WTC11 (cell line): Measurements from ENCODE around the gene PDIA6. TPM values are rescaled to one million over a fixed set of nuclear protein-coding genes. Genes with fewer than 3 reads are reported as not detected.

Experiments
- ATAC-seq: fragments of 200-7000 bp; cut with Tn5 transposase; 2 replicates; pipeline ENCODE4 v1.10.0; 2021; ENCODE audit warnings: mild to moderate bottlenecking, moderate library complexity
- CTCF ChIA-PET: fragments of 300-600 bp; sonication (Branson Sonifier 250); formaldehyde crosslinking; loops from one replicate; lab custom pipeline; 2021; ENCODE audit warnings: antibody characterized with exemption; lab: Charles Lee
- POLR2A ChIA-PET: fragments of 350-600 bp; sonication (Branson Sonifier 250); formaldehyde crosslinking; loops from one replicate; lab custom pipeline; 2021; ENCODE audit warnings: antibody characterized with exemption; lab: Charles Lee
- DNase-seq: peaks from one replicate; pipeline ENCODE4 v3.0.0; 2021; ENCODE audit warnings: low spot score
- H3K27ac Mint-ChIP-seq: 2 replicates; pipeline ENCODE4 v1.8.0; 2021; ENCODE audit warnings: mixed read lengths
- H3K27me3 Mint-ChIP-seq: 2 replicates; pipeline ENCODE4 v1.8.0; 2021; ENCODE audit warnings: low read depth, mild to moderate bottlenecking, moderate library complexity, mixed read lengths
- H3K36me3 Mint-ChIP-seq: 2 replicates; pipeline ENCODE4 v1.8.0; 2021; ENCODE audit warnings: mixed read lengths
- H3K4me1 Mint-ChIP-seq: 2 replicates; pipeline ENCODE4 v1.8.0; 2022; ENCODE audit warnings: mixed read lengths
- H3K4me3 Mint-ChIP-seq: 2 replicates; pipeline ENCODE4 v1.8.0; 2021; ENCODE audit warnings: mild to moderate bottlenecking, moderate library complexity, mixed read lengths
- H3K9me3 Mint-ChIP-seq: 2 replicates; pipeline ENCODE4 v1.8.0; 2021; ENCODE audit warnings: mixed read lengths
- ATF2 ChIP-seq: sonication (generic); formaldehyde crosslinking; IDR thresholded peaks from 2 replicates; pipeline ENCODE4 v1.8.1; 2022; ENCODE audit warnings: low read depth, missing genetic modification reagents, borderline replicate concordance
- ERG ChIP-seq: fragments of 250-450 bp; sonication (Bioruptor Pico); IDR thresholded peaks from 2 replicates; pipeline ENCODE4 v1.8.0; 2021; ENCODE audit warnings: mild to moderate bottlenecking
- FOXK1 ChIP-seq: sonication (generic); formaldehyde crosslinking; IDR thresholded peaks from 2 replicates; pipeline ENCODE4 v1.8.0; 2022; ENCODE audit warnings: mild to moderate bottlenecking, moderate library complexity, missing genetic modification reagents
- FOXP1 ChIP-seq: sonication (generic); formaldehyde crosslinking; IDR thresholded peaks from 2 replicates; pipeline ENCODE4 v1.8.0; 2022; ENCODE audit warnings: missing genetic modification reagents, mild to moderate bottlenecking, moderate library complexity, borderline replicate concordance
- MYBL2 ChIP-seq: sonication (generic); formaldehyde crosslinking; IDR thresholded peaks from 2 replicates; pipeline ENCODE4 v1.8.1; 2023; ENCODE audit warnings: mild to moderate bottlenecking, moderate library complexity, missing genetic modification reagents
- NR3C1 ChIP-seq: sonication (generic); formaldehyde crosslinking; conservative IDR thresholded peaks from 2 replicates; pipeline ENCODE4 v1.8.1; 2023; ENCODE audit warnings: low read depth, mild to moderate bottlenecking, missing genetic modification reagents
- TCF7 ChIP-seq: sonication (generic); formaldehyde crosslinking; IDR thresholded peaks from 2 replicates; pipeline ENCODE4 v1.8.0; 2022; ENCODE audit warnings: mild to moderate bottlenecking, low read depth, missing genetic modification reagents, moderate library complexity
- ZBTB21 ChIP-seq: sonication (generic); formaldehyde crosslinking; IDR thresholded peaks from 2 replicates; pipeline ENCODE4 v1.8.1; 2023; ENCODE audit warnings: mild to moderate bottlenecking, missing genetic modification reagents, borderline replicate concordance
- total RNA-seq: library from RNA; stranded (reverse); gene quantifications from 3 replicates; pipeline ENCODE4 v1.2.3, GENCODE V29; 2021
- TF ChIP-seq, protein P1 (sequence below): fragments of 250-450 bp; sonication (Bioruptor Pico); IDR thresholded peaks from 2 replicates; pipeline ENCODE4 v2.1.2; 2022; ENCODE audit warnings: mild to moderate bottlenecking, moderate library complexity
- TF ChIP-seq, protein P2 (sequence below): fragments of 250-450 bp; sonication (Bioruptor Pico); IDR thresholded peaks from 2 replicates; pipeline ENCODE4 v1.9.0; 2021; ENCODE audit warnings: mild to moderate bottlenecking
- TF ChIP-seq, protein P3 (sequence below): fragments of 250-450 bp; sonication (Bioruptor Pico); conservative IDR thresholded peaks from 2 replicates; pipeline ENCODE4 v1.9.0; 2021; ENCODE audit warnings: mild to moderate bottlenecking
- TF ChIP-seq, protein P4 (sequence below): sonication (generic); formaldehyde crosslinking; IDR thresholded peaks from 2 replicates; pipeline ENCODE4 v1.8.1; 2023; ENCODE audit warnings: mild to moderate bottlenecking, missing genetic modification reagents
- TF ChIP-seq, protein P5 (sequence below): sonication (generic); formaldehyde crosslinking; IDR thresholded peaks from 2 replicates; pipeline ENCODE4 v1.8.1; 2023; ENCODE audit warnings: mild to moderate bottlenecking, missing genetic modification reagents, moderate library complexity
- TF ChIP-seq, protein P6 (sequence below): sonication (generic); formaldehyde crosslinking; IDR thresholded peaks from 2 replicates; pipeline ENCODE4 v1.8.1; 2022; ENCODE audit warnings: missing genetic modification reagents, borderline replicate concordance

PDIA6 gene
- total RNA-seq, 1 experiment from 2014 or later = 331 TPM

DNA sequence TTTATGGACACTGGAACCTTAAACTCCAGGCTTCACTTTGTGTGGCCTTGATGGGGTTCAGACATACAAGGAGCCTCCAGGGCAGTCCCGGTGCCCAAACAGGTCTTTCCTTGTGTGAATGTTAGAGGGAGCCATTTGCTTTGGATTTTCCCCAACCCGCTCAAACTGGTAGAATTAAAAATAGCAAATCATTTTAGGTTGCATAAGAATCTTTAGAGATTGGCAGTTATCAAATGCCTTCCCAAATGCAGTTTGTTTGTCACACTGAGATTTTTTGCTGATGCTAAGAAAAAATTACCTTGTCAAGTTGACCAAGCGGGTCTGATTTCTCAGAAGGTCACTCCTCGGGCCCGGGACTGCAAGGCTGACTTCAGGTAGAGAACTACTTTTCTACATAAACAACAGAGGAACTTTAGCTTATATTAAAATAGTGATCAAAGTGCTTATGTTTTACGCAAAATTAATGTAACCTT, 54.7 kb downstream of the PDIA6 start:
- POLR2A ChIA-PET = no interaction called here
- no peak for ATAC-seq
- CTCF ChIA-PET = no interaction called here
- TF ChIP-seq NR3C1 (no peak), ERG (no peak), FOXP1 (CRISPR knock-in tag) (no peak)
- TF ChIP-seq, protein P1, sequence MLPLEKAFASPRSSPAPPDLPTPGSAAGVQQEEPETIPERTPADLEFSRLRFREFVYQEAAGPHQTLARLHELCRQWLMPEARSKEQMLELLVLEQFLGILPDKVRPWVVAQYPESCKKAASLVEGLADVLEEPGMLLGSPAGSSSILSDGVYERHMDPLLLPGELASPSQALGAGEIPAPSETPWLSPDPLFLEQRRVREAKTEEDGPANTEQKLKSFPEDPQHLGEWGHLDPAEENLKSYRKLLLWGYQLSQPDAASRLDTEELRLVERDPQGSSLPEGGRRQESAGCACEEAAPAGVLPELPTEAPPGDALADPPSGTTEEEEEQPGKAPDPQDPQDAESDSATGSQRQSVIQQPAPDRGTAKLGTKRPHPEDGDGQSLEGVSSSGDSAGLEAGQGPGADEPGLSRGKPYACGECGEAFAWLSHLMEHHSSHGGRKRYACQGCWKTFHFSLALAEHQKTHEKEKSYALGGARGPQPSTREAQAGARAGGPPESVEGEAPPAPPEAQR (CRISPR knock-in tag) = no peak
- TF ChIP-seq, protein P2, sequence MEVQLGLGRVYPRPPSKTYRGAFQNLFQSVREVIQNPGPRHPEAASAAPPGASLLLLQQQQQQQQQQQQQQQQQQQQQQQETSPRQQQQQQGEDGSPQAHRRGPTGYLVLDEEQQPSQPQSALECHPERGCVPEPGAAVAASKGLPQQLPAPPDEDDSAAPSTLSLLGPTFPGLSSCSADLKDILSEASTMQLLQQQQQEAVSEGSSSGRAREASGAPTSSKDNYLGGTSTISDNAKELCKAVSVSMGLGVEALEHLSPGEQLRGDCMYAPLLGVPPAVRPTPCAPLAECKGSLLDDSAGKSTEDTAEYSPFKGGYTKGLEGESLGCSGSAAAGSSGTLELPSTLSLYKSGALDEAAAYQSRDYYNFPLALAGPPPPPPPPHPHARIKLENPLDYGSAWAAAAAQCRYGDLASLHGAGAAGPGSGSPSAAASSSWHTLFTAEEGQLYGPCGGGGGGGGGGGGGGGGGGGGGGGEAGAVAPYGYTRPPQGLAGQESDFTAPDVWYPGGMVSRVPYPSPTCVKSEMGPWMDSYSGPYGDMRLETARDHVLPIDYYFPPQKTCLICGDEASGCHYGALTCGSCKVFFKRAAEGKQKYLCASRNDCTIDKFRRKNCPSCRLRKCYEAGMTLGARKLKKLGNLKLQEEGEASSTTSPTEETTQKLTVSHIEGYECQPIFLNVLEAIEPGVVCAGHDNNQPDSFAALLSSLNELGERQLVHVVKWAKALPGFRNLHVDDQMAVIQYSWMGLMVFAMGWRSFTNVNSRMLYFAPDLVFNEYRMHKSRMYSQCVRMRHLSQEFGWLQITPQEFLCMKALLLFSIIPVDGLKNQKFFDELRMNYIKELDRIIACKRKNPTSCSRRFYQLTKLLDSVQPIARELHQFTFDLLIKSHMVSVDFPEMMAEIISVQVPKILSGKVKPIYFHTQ (CRISPR knock-in tag) = no peak
- TF ChIP-seq, protein P3, sequence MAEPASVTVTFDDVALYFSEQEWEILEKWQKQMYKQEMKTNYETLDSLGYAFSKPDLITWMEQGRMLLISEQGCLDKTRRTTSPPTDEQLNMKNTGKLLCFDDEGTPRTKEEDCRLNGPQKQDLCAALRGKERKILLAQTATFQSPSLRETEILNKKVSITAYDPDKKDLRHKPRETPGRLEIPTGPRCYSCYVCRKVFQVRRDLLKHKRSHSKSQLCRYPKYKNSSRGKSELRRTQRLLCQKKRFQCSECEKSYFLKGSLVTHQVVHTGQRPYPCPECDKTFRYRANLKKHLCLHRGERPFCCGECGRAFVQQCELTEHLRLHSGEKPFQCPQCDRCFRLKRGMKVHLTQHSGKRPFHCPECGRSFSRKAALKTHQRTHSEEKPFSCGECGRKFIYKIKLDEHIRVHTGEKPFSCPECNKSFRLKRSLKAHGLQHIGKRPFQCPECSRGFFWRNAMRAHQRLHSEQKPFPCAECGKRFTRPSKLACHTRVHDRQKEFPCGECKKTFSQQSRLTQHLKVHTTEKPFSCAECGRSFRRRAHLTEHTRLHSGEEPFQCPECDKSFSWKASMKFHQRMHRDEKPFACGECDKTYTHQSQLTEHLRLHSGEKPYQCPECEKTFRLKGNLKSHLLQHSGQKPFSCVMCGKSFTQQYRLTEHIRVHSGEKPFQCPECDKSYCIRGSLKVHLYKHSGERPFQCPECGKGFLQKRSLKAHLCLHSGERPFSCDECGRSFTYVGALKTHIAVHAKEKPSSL (CRISPR knock-in tag) = no peak
- TF ChIP-seq, all 79 proteins: peak for 0
- no peaks in the 10 kb centered on the region for H3K27me3 Mint-ChIP-seq
- H3K4me3 Mint-ChIP-seq = no peak overlapping the region
- H3K4me1 Mint-ChIP-seq = no peaks in the 10 kb centered on the region
- no peak for DNase-seq
- no peak overlapping the region for H3K27ac Mint-ChIP-seq
- no peaks in the 10 kb centered on the region for H3K9me3 Mint-ChIP-seq
- no peaks in the 10 kb centered on the region for H3K36me3 Mint-ChIP-seq

DNA sequence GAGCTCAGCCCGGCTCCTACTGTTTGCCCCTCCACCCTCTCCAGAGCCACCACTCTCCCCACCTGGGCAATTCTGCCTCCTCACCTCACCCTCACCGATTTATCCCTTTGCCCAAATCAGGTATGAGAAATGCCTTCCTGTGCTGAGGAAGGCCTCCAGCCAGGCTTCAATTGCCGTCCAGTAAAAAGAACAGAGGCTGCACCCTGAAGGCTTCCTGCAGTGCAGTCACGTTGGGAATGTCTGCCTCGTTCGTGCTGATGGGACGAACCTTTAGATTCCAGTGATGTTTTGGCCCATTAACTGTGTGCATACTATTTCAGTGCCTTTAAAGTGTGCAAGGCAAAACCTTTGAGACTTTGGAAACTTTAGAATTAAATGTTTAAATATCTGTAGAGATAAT, 57.0 kb downstream of the PDIA6 start:
- POLR2A ChIA-PET = interaction anchor here (0.6 kb wide), 1 partner anchor 301 kb away, joined by 3 read pairs; no protein-coding TSS in a partner anchor
- no peaks in the 10 kb centered on the region for H3K9me3 Mint-ChIP-seq
- no peaks in the 10 kb centered on the region for H3K27me3 Mint-ChIP-seq
- H3K4me3 Mint-ChIP-seq = no peak overlapping the region
- no peaks in the 10 kb centered on the region for H3K4me1 Mint-ChIP-seq
- ATAC-seq = no peak
- CTCF ChIA-PET = no interaction called here
- TF ChIP-seq TCF7 (no peak), FOXK1 (CRISPR knock-in tag) (no peak), ATF2 (no peak), MYBL2 (no peak)
- TF ChIP-seq, protein P4, sequence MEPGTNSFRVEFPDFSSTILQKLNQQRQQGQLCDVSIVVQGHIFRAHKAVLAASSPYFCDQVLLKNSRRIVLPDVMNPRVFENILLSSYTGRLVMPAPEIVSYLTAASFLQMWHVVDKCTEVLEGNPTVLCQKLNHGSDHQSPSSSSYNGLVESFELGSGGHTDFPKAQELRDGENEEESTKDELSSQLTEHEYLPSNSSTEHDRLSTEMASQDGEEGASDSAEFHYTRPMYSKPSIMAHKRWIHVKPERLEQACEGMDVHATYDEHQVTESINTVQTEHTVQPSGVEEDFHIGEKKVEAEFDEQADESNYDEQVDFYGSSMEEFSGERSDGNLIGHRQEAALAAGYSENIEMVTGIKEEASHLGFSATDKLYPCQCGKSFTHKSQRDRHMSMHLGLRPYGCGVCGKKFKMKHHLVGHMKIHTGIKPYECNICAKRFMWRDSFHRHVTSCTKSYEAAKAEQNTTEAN (CRISPR knock-in tag) = no peak
- TF ChIP-seq, all 79 proteins: peak for 0
- Mint-ChIP-seq H3K27ac (no peak overlapping the region), H3K36me3 (no peaks in the 10 kb centered on the region)
- DNase-seq = no peak

- CTCF ChIA-PET = no interaction called here
Observed at GRCh38 chr2:10753876-10754275, 58.7 kb downstream of the PDIA6 start.

More at GRCh38 chr2:10753876-10754275, 58.7 kb downstream of the PDIA6 start:
- POLR2A ChIA-PET = no interaction called here
- no peaks in the 10 kb centered on the region for H3K4me1 Mint-ChIP-seq
- ATAC-seq (no peak), DNase-seq (no peak)
- H3K36me3 Mint-ChIP-seq = no peaks in the 10 kb centered on the region
- TF ChIP-seq, protein P5, sequence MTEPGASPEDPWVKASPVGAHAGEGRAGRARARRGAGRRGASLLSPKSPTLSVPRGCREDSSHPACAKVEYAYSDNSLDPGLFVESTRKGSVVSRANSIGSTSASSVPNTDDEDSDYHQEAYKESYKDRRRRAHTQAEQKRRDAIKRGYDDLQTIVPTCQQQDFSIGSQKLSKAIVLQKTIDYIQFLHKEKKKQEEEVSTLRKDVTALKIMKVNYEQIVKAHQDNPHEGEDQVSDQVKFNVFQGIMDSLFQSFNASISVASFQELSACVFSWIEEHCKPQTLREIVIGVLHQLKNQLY = no peak
- TF ChIP-seq ZBTB21 (CRISPR knock-in tag) = no peak
- TF ChIP-seq, protein P6, sequence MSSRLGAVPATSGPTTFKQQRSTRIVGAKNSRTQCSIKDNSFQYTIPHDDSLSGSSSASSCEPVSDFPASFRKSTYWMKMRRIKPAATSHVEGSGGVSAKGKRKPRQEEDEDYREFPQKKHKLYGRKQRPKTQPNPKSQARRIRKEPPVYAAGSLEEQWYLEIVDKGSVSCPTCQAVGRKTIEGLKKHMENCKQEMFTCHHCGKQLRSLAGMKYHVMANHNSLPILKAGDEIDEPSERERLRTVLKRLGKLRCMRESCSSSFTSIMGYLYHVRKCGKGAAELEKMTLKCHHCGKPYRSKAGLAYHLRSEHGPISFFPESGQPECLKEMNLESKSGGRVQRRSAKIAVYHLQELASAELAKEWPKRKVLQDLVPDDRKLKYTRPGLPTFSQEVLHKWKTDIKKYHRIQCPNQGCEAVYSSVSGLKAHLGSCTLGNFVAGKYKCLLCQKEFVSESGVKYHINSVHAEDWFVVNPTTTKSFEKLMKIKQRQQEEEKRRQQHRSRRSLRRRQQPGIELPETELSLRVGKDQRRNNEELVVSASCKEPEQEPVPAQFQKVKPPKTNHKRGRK = no peak
- TF ChIP-seq, all 79 proteins: peak for 0
- H3K4me3 Mint-ChIP-seq = no peak overlapping the region
- no peak overlapping the region for H3K27ac Mint-ChIP-seq
- H3K27me3 Mint-ChIP-seq = no peaks in the 10 kb centered on the region
- no peaks in the 10 kb centered on the region for H3K9me3 Mint-ChIP-seq
